Measurements from ENCODE around the gene NRG4.
"Not testable (repeated sequence)": the region's sequence is repeated elsewhere in the genome, so short reads cannot be mapped to it uniquely, and the experiment has no call there.

NRG4 gene

GRCh38 chr15:75992897-75993296 lies 19.3 kb downstream of the NRG4 start:
- no peak for DNase-seq

- DNase-seq = no peak
These were observed 22.3 kb downstream of the NRG4 start for GRCh38 chr15:75989875-75990274.

GRCh38 chr15:75989045-75989444 lies 23.2 kb downstream of the NRG4 start:
- DNase-seq = no peak

GRCh38 chr15:75985971-75986370 lies 26.3 kb downstream of the NRG4 start:
- no peak for DNase-seq

- DNase-seq = not testable (repeated sequence)
These were observed 27.5 kb downstream of the NRG4 start for GRCh38 chr15:75984706-75985105.

GRCh38 chr15:75982468-75982867 lies 29.8 kb downstream of the NRG4 start:
- DNase-seq = no peak

GRCh38 chr15:75981149-75981815 lies 30.9 kb downstream of the NRG4 start:
- DNase-seq = no peak

- DNase-seq = not testable (repeated sequence)
These were observed 35.5 kb downstream of the NRG4 start for GRCh38 chr15:75976766-75977165.

GRCh38 chr15:75966073-75966472 lies 46.2 kb downstream of the NRG4 start:
- no peak for DNase-seq

GRCh38 chr15:75961331-75961730 lies 50.9 kb downstream of the NRG4 start:
- DNase-seq = no peak

- no peak for DNase-seq
These were observed 56.5 kb downstream of the NRG4 start for GRCh38 chr15:75955720-75956119.

GRCh38 chr15:75952525-75952924 lies 59.7 kb downstream of the NRG4 start:
- no peak for DNase-seq

GRCh38 chr15:75948761-75949296 lies 63.4 kb downstream of the NRG4 start:
- DNase-seq = no peak

- DNase-seq = no peak
These were observed 65.1 kb downstream of the NRG4 start for GRCh38 chr15:75947092-75947491.

- no peak for DNase-seq
These were observed 66.3 kb downstream of the NRG4 start for GRCh38 chr15:75945953-75946352.

GRCh38 chr15:75943713-75944215 lies 68.5 kb downstream of the NRG4 start:
- DNase-seq = no peak

GRCh38 chr15:75943246-75943645 lies 69.0 kb downstream of the NRG4 start:
- DNase-seq = no peak

GRCh38 chr15:75942464-75942863 lies 69.8 kb downstream of the NRG4 start:
- no peak for DNase-seq

GRCh38 chr15:75930866-75931265 lies 81.4 kb downstream of the NRG4 start:
- no peak for DNase-seq

GRCh38 chr15:75929799-75930565 lies 82.2 kb downstream of the NRG4 start:
- no peak for DNase-seq

- no peak for DNase-seq
These were observed 83.3 kb downstream of the NRG4 start for GRCh38 chr15:75928680-75929608.

- DNase-seq = no peak
These were observed 84.6 kb downstream of the NRG4 start for GRCh38 chr15:75927601-75928000.

- no peak for DNase-seq
These were observed 85.3 kb downstream of the NRG4 start for GRCh38 chr15:75926931-75927330.
